Breast epithelium (tissue), 3 donors: ENCODE results near the gene VDAC1.

Source experiments
- POLR2A ChIP-seq: fragments of 450-650 bp; IDR thresholded peaks from one replicate; pipeline ENCODE4 v1.6.1; 2016; ENCODE audit warnings: antibody characterized with exemption, mild to moderate bottlenecking, moderate library complexity
- POLR2AphosphoS5 ChIP-seq, 3 donors: sonication (generic); formaldehyde crosslinking; IDR thresholded peaks; one replicate each; pipeline ENCODE4 v1.6.1; 2017; ENCODE audit warnings: antibody characterized with exemption in 3 of 3
- TF ChIP-seq, protein P1 (sequence below), 3 donors: fragments of 450-650 bp; IDR thresholded peaks; one replicate each; pipeline ENCODE4 v1.5.1; 2016 to 2017; ENCODE audit warnings: antibody characterized with exemption in 3 of 3, mild to moderate bottlenecking in 3 of 3, moderate library complexity in 3 of 3

GRCh38 chr5:134043793-134044792, 39.3 kb upstream of the VDAC1 start:
- TF ChIP-seq POLR2A (no peak), POLR2AphosphoS5 (IDR thresholded peaks at IDR 0.05) (no peak)
- TF ChIP-seq, protein P1, sequence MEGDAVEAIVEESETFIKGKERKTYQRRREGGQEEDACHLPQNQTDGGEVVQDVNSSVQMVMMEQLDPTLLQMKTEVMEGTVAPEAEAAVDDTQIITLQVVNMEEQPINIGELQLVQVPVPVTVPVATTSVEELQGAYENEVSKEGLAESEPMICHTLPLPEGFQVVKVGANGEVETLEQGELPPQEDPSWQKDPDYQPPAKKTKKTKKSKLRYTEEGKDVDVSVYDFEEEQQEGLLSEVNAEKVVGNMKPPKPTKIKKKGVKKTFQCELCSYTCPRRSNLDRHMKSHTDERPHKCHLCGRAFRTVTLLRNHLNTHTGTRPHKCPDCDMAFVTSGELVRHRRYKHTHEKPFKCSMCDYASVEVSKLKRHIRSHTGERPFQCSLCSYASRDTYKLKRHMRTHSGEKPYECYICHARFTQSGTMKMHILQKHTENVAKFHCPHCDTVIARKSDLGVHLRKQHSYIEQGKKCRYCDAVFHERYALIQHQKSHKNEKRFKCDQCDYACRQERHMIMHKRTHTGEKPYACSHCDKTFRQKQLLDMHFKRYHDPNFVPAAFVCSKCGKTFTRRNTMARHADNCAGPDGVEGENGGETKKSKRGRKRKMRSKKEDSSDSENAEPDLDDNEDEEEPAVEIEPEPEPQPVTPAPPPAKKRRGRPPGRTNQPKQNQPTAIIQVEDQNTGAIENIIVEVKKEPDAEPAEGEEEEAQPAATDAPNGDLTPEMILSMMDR (IDR thresholded peaks at IDR 0.05) = no peak
